GM19452 (cell line): ENCODE measurements around the gene LRBA.
A peak's percentile ranks its signal among the peaks of the same experiment; 100 is the strongest.
"Not testable (repeated sequence)": the region's sequence is repeated elsewhere in the genome, so short reads cannot be mapped to it uniquely, and the experiment has no call there.

ENCODE experiments used
- ATAC-seq: cut with Tn5 transposase; IDR thresholded peaks from one replicate; pipeline ENCODE4 v1.9.1; 2021; ENCODE audit not compliant: unreplicated experiment

Gene LRBA

GRCh38 chr4:150577796-150578195 is 437.3 kb downstream of the LRBA start:
- ATAC-seq, result no peak

GRCh38 chr4:150574678-150575077 is 440.4 kb downstream of the LRBA start:
- no peak for ATAC-seq

GRCh38 chr4:150573534-150573933 is 441.6 kb downstream of the LRBA start:
- no peak for ATAC-seq

GRCh38 chr4:150572704-150573504 is 442.2 kb downstream of the LRBA start:
- ATAC-seq, result peak; percentile 62

GRCh38 chr4:150570862-150571261 is 444.2 kb downstream of the LRBA start:
- no peak for ATAC-seq

GRCh38 chr4:150569998-150570535 is 445.0 kb downstream of the LRBA start:
- no peak for ATAC-seq

GRCh38 chr4:150569384-150569987 is 445.6 kb downstream of the LRBA start:
- no peak for ATAC-seq

- ATAC-seq, result no peak
Measured at GRCh38 chr4:150567070-150567469, 448.0 kb downstream of the LRBA start.

- not testable (repeated sequence) for ATAC-seq
Measured at GRCh38 chr4:150564967-150565366, 450.1 kb downstream of the LRBA start.

GRCh38 chr4:150562751-150563150 is 452.3 kb downstream of the LRBA start:
- ATAC-seq, result no peak

- no peak for ATAC-seq
Measured at GRCh38 chr4:150562250-150562649, 452.8 kb downstream of the LRBA start.

- no peak for ATAC-seq
Measured at GRCh38 chr4:150561143-150561737, 453.8 kb downstream of the LRBA start.

GRCh38 chr4:150557811-150558210 is 457.3 kb downstream of the LRBA start:
- not testable (repeated sequence) for ATAC-seq

GRCh38 chr4:150547154-150547838 is 467.8 kb downstream of the LRBA start:
- ATAC-seq, result no peak

- no peak for ATAC-seq
Measured at GRCh38 chr4:150546286-150546685, 468.8 kb downstream of the LRBA start.

- no peak for ATAC-seq
Measured at GRCh38 chr4:150543042-150543441, 472.0 kb downstream of the LRBA start.

- ATAC-seq, result no peak
Measured at GRCh38 chr4:150541681-150542080, 473.4 kb downstream of the LRBA start.

GRCh38 chr4:150540959-150541360 is 474.1 kb downstream of the LRBA start:
- no peak for ATAC-seq

- ATAC-seq, result no peak
Measured at GRCh38 chr4:150540536-150540935, 474.5 kb downstream of the LRBA start.

GRCh38 chr4:150537911-150538310 is 477.2 kb downstream of the LRBA start:
- ATAC-seq, result not testable (repeated sequence)

GRCh38 chr4:150534818-150535217 is 480.3 kb downstream of the LRBA start:
- no peak for ATAC-seq
